Measurements from ENCODE around the gene ENPP6.

GRCh38 chr4:184235526-184235925 lies 17.9 kb upstream of the ENPP6 start:
- no peak for TF ChIP-seq RAD21 (IDR thresholded peaks at IDR 0.05)
- TF ChIP-seq TAF1 (conservative IDR thresholded peaks at IDR 0.05), result no peak
- no peak for TF ChIP-seq CTCF (IDR thresholded peaks at IDR 0.05; ENCODE audit: low read depth, low read length, missing input control)
- TF ChIP-seq MAX (IDR thresholded peaks at IDR 0.05), result no peak
- no peak for TF ChIP-seq RXRA (IDR thresholded peaks at IDR 0.05)
- no peak for TF ChIP-seq EGR1 (IDR thresholded peaks at IDR 0.05; ENCODE audit: low read depth in 2 of 2)
- no peak for TF ChIP-seq SP1 (IDR thresholded peaks at IDR 0.05)
- TF ChIP-seq ATF3 (IDR thresholded peaks at IDR 0.05), result no peak
- TF ChIP-seq JUND (IDR thresholded peaks at IDR 0.05), result no peak
- no peak for TF ChIP-seq ZBTB33 (IDR thresholded peaks at IDR 0.05)
- TF ChIP-seq HNF4G (IDR thresholded peaks at IDR 0.05), result no peak
